CD4-positive, alpha-beta T cell treated with Interleukin-17A for 4 hours (primary cell): ENCODE results near the gene TRAPPC13.
A peak's percentile ranks its signal among the peaks of the same experiment; 100 is the strongest.
"Not testable (repeated sequence)": the region's sequence is repeated elsewhere in the genome, so short reads cannot be mapped to it uniquely, and the experiment has no call there.

ENCODE experiments used
- DNase-seq: peaks from one replicate; pipeline ENCODE4 v3.0.0-alpha.2; 2020; ENCODE audit warnings: mixed read lengths

TRAPPC13 gene

GRCh38 chr5:65624571-65625555 lies at the start of gene TRAPPC13, which contains the start of gene SHLD3:
Gene TRAPPC13 (plus strand): TSS chr5:65625027. CDS start chr5:65625061, 34 bp downstream.
Gene SHLD3 (plus strand): TSS chr5:65625027. CDS start chr5:65629588, 4,561 bp downstream.
- DNase-seq = peak; percentile 81

GRCh38 chr5:65577141-65577540 lies 47.7 kb upstream of the TRAPPC13 start:
- no peak for DNase-seq

- no peak for DNase-seq
Observed at GRCh38 chr5:65588694-65589093, 36.1 kb upstream of the TRAPPC13 start.

- not testable (repeated sequence) for DNase-seq
Observed at GRCh38 chr5:65601761-65602160, 23.1 kb upstream of the TRAPPC13 start.

GRCh38 chr5:65611524-65611923 lies 13.3 kb upstream of the TRAPPC13 start:
- DNase-seq = no peak

- DNase-seq = no peak
Observed at GRCh38 chr5:65612298-65612907, 12.4 kb upstream of the TRAPPC13 start.

- no peak for DNase-seq
Observed at GRCh38 chr5:65620021-65620420, 4.8 kb upstream of the TRAPPC13 start.

- DNase-seq = not testable (repeated sequence)
Observed at GRCh38 chr5:65621961-65622360, 2.9 kb upstream of the TRAPPC13 start.

- no peak for DNase-seq
Observed at GRCh38 chr5:65623482-65623881, 1.3 kb upstream of the TRAPPC13 start.

- DNase-seq = peak; percentile 90
Observed at GRCh38 chr5:65624025-65624570, 729 bp upstream of the TRAPPC13 start, which contains the start of gene TRIM23. Gene TRIM23 (minus strand): TSS chr5:65624333. CDS start chr5:65624274, 59 bp downstream.

- DNase-seq = no peak
Observed at GRCh38 chr5:65625743-65626142, 916 bp downstream of the TRAPPC13 start.

GRCh38 chr5:65630981-65631380 lies 6.2 kb downstream of the TRAPPC13 start:
- DNase-seq = no peak

- DNase-seq = no peak
Observed at GRCh38 chr5:65640240-65640639, 15.4 kb downstream of the TRAPPC13 start.

GRCh38 chr5:65646938-65647337 lies 22.1 kb downstream of the TRAPPC13 start:
- no peak for DNase-seq

- DNase-seq = no peak
Observed at GRCh38 chr5:65647941-65648340, 23.1 kb downstream of the TRAPPC13 start.

GRCh38 chr5:65651144-65651543 lies 26.3 kb downstream of the TRAPPC13 start:
- no peak for DNase-seq

- no peak for DNase-seq
Observed at GRCh38 chr5:65654713-65655112, 29.9 kb downstream of the TRAPPC13 start.

- DNase-seq = no peak
Observed at GRCh38 chr5:65663804-65664521, 39.1 kb downstream of the TRAPPC13 start.

GRCh38 chr5:65668696-65669095 lies 43.9 kb downstream of the TRAPPC13 start:
- no peak for DNase-seq

- DNase-seq = no peak
Observed at GRCh38 chr5:65672796-65673195, 48.0 kb downstream of the TRAPPC13 start.

- no peak for DNase-seq
Observed at GRCh38 chr5:65674749-65675148, 49.9 kb downstream of the TRAPPC13 start.

- DNase-seq = not testable (repeated sequence)
Observed at GRCh38 chr5:65676056-65676455, 51.2 kb downstream of the TRAPPC13 start.

- DNase-seq = no peak
Observed at GRCh38 chr5:65682148-65682547, 57.3 kb downstream of the TRAPPC13 start.
